Upper lobe of left lung (tissue), 4 donors: ENCODE results near the gene SCAF4.

Experiments
- POLR2AphosphoS5 ChIP-seq, 2 donors: sonication (generic); formaldehyde crosslinking; IDR thresholded peaks; one replicate each; pipeline ENCODE4 v1.5.1; 2017; ENCODE audit warnings: antibody characterized with exemption in 2 of 2
- TF ChIP-seq, protein P1 (sequence below), 6 experiments: fragments of 450-650 bp in 4 of 6; fragments of 200-600 bp in 2 of 6; sonication (generic) in 2 of 6; IDR thresholded peaks; one replicate each; pipeline ENCODE4 v1.5.1; 2016 to 2019; ENCODE audit warnings: antibody characterized with exemption in 6 of 6

DNA sequence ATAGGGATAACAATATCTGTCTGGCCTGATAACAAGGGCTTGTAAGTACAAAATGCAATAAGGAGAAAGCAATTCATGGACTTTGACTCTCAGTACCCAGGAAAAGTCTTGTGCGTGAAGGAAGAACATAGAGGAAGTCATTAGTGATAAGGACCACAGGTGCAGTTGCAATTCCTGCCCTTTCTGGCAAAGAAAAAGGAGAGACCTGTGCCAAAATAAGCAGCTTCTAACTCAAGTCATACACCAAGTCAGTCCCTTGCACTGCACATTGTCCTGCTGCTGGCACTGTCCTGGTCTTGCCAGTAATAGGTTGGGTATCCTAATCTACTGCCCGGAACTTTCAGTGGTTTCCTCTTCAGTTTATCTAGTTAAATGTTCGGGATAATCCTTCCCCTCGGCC, 87.3 kb downstream of the SCAF4 start:
- TF ChIP-seq, protein P1, sequence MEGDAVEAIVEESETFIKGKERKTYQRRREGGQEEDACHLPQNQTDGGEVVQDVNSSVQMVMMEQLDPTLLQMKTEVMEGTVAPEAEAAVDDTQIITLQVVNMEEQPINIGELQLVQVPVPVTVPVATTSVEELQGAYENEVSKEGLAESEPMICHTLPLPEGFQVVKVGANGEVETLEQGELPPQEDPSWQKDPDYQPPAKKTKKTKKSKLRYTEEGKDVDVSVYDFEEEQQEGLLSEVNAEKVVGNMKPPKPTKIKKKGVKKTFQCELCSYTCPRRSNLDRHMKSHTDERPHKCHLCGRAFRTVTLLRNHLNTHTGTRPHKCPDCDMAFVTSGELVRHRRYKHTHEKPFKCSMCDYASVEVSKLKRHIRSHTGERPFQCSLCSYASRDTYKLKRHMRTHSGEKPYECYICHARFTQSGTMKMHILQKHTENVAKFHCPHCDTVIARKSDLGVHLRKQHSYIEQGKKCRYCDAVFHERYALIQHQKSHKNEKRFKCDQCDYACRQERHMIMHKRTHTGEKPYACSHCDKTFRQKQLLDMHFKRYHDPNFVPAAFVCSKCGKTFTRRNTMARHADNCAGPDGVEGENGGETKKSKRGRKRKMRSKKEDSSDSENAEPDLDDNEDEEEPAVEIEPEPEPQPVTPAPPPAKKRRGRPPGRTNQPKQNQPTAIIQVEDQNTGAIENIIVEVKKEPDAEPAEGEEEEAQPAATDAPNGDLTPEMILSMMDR (IDR thresholded peaks at IDR 0.05) = no peak
- no peak for TF ChIP-seq POLR2AphosphoS5 (IDR thresholded peaks at IDR 0.05)
